Measurements from ENCODE around the gene TGM3.

Gene TGM3

DNA sequence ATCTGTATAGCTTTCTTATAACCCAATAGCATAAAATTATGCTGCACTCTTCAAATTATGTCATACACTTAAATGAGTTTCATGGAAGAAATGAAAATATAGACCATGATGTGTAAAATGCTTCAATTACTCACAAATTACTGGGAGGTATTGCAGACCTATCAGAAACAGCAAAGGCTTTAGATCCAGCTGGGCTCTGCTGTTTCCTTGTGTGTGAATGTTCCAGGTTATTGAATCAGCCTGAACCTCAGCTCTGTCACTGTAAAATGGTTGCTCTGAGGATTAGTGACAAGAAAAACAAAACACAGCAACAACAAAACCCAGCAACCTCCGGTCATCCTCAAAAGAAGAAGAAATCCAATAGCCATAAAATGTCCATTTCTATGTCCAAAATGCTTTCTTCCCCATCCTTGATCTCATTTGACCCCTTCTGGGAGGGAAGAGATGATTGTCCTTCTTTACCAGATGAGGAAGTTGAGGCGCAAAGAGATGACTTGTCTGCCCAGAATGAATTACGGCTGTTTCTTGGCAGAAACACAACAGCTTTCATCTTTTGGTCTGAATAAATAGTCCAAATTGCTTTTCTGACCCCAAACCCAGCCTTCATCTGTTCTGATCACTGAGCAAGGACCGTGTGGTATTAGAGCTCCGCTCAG, 42.7 kb downstream of the TGM3 start:
- no peak for DNase-seq (ENCODE audit: low read depth)

DNA sequence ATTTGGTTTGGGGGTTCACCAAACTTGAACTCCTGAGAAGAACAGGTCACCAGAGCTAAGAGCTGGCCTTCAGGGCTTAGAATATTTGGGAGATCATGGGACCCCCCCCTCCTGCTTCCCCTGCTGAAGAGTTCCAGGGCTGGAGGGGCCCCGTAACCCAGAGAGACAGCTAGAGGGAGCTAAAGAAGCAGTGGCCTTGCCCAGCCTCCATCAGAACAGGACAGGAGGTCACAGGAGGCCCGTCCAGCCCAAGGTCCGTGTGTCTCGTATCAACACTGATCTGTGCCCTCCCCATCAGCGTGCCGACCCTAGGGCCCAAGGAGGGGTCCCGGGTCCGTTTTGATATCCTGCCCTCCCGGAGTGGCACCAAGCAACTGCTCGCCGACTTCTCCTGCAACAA, 44.3 kb downstream of the TGM3 start:
- no peak for DNase-seq (ENCODE audit: low read depth)

DNA sequence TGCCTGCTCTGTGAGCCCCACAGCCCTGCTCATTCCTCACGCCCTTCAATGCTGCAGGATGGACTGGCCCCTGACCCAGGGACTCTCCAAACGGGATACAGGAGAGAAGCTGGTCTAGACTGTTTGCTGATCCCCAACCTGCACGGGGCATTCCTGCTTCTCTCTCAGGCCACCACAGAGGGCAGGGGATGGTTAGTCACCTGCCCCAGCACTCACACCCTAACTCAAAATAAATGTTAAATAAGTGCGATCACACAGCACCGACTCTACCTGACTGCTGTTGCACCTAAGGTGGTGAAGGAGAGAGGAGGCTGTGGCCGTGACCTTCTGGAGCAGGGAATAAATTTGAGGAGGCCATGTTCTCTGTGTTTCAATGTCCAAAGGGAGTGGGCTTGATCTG, 45.0 kb downstream of the TGM3 start:
- no peak for DNase-seq (ENCODE audit: low read depth)

DNA sequence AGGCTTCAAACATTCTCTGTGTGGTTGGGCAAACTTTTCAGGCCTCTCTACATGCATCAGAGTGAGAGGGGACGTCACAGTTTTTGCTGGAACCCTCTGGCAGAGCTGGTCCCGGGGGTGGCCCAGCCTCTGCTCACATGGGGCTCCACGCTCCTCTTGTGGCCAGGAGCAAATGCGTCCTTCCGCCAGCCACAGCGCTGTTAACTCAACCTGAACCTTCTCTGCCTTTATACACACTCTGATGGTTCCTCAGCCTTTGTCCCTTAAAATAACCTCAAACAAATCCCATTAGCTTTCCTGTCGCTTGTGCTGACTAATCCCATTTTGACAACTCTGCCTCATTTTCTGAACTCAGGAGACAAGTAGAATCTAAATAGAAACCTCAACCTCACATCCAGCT, 45.5 kb downstream of the TGM3 start:
- no peak for DNase-seq (ENCODE audit: low read depth)

DNA sequence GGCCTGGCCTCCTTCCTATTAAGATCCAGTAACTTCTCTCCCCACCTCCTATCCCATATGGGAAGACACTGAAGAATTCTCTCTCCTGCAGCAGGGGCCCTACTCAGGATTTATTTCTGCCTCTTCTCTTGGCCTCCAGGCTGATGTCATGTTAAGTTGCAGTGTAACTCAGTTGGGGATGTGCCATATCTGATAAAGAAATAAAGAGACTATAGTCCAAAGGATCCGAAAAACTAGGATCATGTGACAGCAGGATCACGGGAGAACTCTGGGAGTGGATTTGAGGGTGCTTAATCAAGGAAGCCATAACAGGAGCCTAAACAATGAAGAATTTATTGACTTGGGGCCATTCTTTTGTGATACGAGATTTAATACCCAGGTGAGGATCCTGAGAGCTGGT, 46.4 kb downstream of the TGM3 start:
- DNase-seq (ENCODE audit: low read depth): no peak

DNA sequence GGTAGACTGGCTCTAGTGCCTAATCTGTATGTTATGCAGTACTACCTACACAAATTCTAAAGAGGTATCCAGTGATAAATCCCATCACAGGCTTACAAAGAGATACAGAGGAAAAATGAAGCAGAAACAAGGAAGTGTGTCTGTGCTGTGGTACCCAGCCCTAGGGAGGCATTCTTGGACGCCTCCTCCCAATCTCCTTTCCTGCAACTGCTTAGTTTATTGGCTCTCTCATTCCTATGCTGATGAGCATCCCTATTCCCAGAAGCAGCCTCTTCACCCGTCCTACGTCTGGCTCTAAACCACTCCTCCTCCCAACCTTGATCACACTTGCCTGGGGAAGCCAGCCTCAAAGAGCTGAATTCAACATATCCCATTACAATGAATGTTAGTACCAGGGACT, 50.4 kb downstream of the TGM3 start:
- DNase-seq (ENCODE audit: low read depth): no peak

DNA sequence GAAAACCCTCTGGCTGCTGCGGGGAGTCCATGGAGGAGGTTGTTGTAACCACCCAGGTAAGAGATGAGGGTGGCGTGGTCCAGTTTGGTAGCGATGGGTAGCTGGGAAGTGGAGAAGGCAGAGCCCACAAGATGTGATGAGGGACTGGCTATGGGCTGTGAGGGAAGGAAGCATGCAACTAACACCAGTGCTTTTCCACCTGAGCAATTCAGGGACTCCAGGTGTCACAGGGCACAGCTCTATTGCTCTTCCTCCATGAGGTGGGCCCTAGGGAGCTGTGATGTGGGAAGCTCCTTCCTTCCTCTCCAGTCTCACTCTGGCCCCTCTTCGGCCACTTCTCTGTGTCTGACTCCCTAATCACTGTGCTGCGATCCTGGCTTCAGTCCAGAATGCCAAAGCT, 52.5 kb downstream of the TGM3 start:
- no peak for DNase-seq (ENCODE audit: low read depth)

DNA sequence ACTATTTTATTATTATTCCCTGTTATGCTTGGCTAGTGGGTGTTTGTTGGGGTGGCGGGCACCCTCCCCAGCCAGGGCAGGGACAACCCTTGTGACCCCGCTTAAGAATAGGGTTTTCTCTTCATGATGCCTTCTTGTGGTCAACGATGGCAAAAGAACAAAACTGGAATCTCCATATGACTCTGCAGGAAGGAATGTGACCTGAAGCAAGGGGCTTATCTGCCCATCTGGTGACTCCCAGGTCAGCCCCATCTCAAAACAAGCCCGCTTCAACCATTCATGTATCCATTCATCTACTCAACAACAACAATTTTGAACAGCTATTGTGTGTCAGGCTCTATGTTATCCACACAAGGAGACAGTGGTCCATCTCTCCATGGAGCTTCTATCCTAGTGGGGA, 54.0 kb downstream of the TGM3 start:
- DNase-seq (ENCODE audit: low read depth): no peak

DNA sequence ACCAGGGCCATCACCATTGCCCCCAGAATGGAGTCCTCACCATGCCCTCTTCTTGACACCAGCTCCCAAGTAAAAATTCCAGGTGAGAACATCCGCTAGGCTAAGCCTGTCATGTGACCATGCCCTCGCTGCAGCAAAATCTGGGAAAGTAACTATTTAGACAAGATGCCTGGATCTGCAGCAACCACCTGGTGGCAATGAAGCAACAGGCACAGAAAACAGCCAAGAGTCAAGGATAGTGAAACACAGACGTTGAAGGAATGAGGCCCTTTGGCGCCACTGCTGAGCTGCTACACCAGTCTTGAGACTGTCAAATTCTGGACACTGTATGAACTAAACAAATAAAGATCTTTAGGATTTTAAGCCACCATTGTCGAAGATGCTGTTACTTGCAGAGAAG, 54.8 kb downstream of the TGM3 start:
- DNase-seq (ENCODE audit: low read depth): no peak

DNA sequence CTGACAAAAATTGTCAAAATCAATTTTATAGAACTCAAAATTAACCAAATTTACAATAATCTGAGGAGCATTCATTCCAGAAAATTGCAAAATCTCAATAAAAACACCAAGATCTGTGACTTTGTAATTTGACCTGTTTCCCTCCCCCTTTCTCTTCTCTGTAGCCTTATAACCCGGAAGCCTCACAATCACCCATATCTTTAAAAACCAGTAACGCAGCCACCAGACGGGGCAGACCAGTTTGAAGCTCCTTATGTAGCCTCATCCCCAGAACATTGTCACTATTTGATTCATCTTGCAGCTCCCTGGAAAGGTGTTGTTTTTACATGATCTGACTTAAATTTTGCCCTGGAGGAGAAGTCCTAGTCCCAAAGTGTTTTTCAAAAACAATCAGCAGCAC, 57.4 kb downstream of the TGM3 start:
- no peak for DNase-seq (ENCODE audit: low read depth)

DNA sequence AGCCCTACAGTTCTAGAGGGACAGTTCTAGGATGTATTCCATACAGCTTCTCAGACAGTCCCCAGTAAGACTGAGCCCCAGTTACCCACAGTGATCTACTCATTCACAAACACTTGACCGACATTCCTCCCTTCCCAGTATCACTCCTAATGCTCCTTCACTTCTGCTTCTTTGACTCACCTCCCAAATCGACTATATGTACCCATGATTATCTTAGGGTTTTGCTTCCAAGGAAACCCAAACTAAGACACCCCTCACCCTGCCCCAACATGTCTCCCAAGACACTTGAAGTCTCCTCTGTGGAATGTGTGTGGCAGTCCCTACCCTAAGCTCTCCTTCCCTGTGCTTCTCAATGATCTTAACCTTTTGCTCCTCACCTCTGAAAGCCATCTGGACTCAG, 61.3 kb downstream of the TGM3 start:
- no peak for DNase-seq (ENCODE audit: low read depth)

DNA sequence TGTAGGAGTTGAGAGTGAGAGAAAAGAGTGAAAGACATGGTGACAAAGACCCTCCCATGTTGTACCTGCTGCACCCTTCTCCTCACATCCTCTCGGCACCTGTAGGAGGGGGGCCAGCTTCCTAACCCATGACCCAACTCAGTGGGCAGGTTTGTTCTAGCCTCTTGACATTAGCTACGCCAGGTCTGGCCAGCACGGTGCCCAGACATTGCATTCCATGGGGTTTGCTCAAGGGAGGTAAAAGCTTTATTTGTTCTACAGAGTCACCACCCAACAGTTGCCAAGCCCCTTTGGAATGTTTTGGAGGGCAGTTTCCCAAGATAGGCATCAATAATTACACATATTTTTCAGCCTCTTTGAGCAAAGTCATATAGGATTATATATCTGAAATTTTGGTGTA, 62.2 kb downstream of the TGM3 start:
- no peak for DNase-seq (ENCODE audit: low read depth)

DNA sequence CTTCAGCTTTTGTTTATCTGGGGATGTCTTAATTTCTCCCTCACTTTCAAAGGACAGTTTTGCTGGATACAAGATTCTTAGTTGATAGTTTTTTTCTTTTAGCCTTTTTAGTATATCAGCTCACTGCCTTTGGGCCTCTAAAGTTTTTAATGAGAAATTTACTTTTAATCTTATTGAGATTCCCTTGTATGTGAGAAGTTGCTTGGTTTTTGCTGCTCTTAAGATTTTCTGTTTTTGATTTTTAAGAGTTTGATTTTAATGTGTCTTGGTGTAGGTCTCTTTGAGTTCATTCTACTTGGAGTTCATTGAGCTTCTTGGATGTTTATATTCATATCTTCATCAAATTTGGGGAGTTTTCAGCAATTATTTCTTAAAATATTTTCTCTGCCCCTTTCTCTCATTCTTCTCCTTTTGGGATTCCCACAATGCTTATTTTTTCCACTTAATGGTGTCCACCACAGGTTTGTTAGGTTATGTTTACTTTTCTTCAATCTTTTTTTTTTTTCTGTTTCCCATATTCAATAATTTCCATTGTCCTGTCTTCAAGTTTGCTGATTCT, 65.3 kb downstream of the TGM3 start:
- DNase-seq (ENCODE audit: low read depth): no peak

DNA sequence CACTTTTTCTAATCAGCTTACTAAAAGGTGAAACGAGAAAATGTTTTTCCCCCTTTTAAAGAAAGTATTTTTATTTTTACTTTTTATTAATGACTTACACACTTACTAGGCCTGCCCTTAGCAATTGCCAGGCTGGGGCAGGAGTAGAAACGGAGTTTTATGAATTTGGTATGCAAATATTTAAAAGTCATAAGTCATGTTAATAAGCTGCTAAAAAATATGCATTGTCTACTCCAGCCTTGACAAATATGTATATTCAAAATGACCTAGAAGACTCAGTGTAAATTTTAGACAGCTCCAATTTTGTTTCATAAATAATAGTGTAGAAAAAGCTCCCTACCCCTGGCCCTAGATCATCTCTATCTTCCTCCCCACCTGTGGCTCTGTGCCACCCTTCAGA, 67.4 kb downstream of the TGM3 start:
- DNase-seq (ENCODE audit: low read depth): no peak

DNA sequence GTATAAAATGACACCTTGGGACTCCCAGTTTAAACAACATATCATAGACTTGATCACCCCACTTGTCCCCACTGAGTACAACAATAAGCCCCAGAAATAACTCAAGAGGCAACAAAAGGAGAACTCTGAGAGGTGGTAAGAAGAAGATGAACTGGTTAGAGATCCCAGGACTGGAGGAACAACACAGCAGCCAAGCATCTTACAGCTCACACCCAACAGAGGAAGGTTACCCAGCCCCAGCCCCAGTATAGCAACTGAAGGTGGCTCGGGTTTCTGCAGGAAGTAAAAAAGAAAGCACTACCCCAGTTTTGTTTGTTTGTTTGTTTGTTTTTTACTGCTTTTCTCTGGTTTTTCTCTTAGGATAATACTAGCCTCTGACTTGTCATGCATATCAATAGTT, 67.8 kb downstream of the TGM3 start:
- no peak for DNase-seq (ENCODE audit: low read depth)

DNA sequence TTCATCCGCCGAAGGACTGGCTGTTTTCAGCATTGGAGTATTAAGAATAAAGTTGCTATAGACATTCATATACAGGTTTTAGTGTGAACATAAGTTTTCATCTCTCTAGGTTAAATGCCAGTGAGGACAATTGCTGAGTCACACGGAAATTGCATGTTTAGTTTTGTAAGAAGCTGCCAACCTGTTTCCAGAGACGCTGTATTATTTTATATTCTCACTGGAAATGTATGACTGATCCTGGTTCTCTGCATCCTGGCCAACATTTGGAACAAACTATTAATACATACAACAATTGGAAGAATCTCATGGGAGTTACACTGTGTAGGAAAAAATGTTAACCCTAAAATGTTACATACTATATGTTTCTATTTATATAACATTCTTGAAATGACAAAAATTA, 68.2 kb downstream of the TGM3 start:
- DNase-seq (ENCODE audit: low read depth): no peak

DNA sequence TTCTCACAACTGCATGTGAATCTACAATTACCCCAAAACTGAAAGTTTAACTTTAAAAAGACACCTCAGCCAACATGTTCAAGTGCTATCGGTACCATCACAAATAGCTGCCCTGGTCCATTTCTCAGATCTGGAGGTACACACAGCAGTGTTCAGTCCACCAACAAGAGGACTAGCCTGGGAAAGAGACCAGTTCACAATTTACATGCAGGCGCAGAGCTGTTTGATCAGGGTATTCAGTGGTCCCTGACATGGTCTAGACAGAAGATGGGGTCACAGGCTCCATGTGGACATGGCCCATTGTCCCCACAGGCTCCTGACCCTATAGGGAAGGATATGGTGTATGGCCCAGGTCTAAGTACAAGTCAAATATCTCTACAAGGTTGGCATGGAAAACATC, 69.3 kb downstream of the TGM3 start:
- DNase-seq (ENCODE audit: low read depth): no peak

DNA sequence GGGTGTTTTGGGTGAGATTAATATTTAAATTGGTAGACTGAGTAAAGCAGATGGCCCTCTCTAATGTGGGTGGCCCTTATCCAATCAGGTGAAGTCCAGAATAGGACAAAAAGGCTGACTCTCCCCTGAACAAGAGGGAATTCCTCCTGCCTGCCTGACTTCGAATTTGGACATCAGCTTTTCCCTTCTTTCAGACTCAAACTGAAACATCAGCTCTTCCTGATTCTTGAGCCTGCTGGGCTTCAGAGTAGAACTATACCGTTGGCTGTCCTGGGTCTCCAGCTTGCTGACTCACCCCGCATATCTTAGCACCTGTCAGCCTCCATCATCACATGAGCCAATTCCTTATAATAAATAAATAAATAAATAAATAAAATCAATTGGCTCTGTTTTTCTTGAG, 69.9 kb downstream of the TGM3 start:
- no peak for DNase-seq (ENCODE audit: low read depth)

DNA sequence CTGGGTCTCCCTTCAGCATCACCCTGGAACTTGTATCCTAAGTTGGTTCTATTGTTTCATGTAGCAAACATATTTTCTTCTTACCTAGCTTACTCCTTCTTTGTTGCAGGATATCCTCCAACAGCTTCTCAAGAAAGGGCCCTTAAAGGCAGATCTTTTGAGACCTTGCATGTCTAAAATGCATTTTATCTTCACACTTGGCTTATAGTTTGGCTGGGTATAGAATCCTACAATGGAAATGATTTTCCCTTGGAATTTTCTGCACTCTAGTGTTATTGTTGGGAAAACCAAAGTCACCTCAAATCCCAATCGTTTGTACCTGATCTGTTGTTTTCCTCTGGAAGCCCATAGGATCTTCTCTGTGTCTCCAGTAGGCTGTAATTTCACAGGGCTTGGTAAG, 72.8 kb downstream of the TGM3 start:
- DNase-seq (ENCODE audit: low read depth): no peak

DNA sequence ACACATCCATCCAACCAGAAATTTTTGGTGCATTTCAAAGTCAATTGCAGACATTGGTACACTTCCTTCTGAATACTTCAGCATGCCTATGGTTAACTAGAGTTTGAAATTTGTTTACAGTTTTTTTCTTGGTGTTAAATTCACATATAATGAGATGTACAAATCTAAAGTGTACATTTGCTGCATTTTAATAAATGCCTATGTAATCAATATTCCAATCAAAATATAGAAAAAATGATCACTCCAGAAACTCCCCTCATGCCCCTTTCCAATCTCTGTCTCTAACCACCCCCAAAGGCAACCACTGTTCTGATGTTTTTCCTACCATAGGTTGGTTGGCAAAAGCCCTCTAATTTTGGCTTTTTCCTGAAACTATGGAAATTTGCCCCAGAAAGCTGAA, 77.3 kb downstream of the TGM3 start:
- DNase-seq (ENCODE audit: low read depth): no peak

DNA sequence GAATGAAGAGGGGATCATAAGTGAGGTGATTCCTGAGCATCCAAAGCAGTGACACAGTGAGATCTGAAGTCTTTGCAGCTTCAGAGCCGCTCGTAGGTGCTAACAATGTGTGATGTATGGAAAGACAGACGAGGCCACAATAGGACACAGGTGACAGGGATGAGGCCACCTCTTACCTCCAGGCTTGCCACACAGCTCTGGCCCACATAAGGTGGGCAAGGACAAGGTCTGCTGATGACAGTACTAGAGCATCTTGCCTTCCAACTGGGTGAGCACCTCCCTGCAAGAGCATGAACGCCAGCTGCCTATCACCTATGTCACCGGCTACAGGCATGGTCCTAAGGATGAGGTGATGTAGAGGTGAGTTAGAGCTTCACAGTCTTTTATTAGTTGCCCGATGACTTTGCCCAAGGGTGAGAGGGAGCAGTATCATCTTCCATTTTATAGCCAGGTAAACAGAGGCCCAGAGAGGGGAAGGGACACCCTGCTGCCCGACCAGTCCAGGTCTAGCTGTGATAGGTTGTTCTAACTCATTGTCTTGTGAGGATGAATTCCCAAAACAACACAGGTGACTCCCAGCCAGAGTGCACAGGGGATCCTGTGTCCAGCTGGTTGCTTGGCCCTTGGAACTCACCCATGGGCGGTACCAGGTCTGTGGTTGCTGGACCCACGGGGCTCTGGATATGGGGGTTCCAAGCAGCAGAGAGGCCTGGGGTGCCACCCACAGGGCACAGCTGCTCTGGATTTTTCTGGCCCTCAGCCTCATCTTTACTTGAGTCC, 78.7 kb downstream of the TGM3 start:
- no peak for DNase-seq (ENCODE audit: low read depth)

DNA sequence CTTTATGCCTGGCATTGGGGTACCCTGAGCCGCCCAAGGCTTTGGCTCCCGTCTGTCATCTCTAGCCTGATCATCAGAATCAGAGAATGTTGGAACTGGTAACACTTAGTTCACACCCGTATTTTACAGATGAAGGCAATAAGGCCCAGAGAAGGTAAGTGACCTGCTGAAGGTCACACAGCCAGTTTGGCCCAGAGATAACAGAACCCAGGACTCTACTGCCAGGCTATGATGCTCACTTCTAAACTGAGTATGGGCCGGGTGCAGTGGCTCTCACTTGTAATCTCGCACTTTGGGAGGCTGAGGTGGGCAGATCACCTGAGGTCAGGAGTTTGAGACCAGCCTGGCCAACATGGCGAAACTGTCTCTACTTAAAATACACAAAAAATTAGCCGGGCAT, 83.1 kb downstream of the TGM3 start:
- DNase-seq (ENCODE audit: low read depth): no peak

DNA sequence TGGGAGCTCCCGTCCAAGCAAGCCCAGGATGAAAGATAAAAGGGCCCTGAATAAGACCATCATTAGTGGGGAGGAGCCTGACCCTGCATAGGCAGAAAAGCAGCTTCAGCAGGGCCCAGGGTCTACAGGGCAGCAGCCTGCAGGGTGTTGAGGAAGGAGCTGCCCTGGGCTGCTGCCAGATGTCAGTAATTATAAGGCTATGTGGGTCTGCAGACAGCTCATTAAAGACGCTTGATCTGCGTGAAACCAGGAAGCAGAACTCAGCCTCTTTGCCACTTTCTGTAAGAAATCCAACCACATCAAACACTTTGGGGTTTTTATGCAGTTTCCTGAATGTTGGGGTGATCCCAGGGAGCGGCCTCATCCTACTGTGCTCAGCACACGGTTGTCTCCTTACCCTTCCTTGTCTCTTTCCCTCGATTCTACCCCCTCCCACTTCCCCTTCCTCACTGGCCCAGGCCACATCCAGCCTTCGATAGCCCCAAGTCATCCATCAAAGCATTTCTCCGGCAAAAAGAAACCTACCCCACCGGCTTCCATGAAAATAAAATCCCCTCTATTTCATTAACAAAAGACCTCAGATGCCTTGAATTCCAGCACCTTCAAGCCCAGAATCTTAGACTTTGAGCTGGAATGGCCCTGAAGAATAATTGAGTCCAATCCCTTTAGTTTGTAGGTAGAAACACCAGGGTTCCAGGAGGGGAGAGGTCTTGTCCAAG, 83.9 kb downstream of the TGM3 start:
- no peak for DNase-seq (ENCODE audit: low read depth)
